Astrocyte (in vitro differentiated cells and primary cell): Measurements from ENCODE around the gene HEY2. TPM values are rescaled to one million over a fixed set of nuclear protein-coding genes. Genes with fewer than 3 reads are reported as not detected.

Source experiments
- DNase-seq: peaks from one replicate; pipeline ENCODE4 v3.0.0-alpha.2; 2010; ENCODE audit warnings: low read depth
- FAIRE-seq: peaks from 2 replicates; lab custom pipeline; 2011; peaks lifted over from hg19 to GRCh38; lab: Jason Lieb, UNC
- H2AFZ ChIP-seq: 2 replicates; pipeline ENCODE4 v1.6.0; 2012; ENCODE audit warnings: low read depth, low read length, inconsistent platforms
- H3K27ac ChIP-seq: 2 replicates; pipeline ENCODE4 v1.5.1; 2011; ENCODE audit warnings: low read depth, low read length, inconsistent platforms
- H3K27me3 ChIP-seq: 2 replicates; pipeline ENCODE4 v1.6.0; 2011; ENCODE audit warnings: low read length, inconsistent platforms; ENCODE audit not compliant: insufficient read depth
- H3K36me3 ChIP-seq: 2 replicates; pipeline ENCODE4 v1.5.1; 2011; ENCODE audit warnings: low read length, inconsistent platforms; ENCODE audit not compliant: insufficient read depth
- H3K4me1 ChIP-seq: 2 replicates; pipeline ENCODE4 v1.5.1; 2011; ENCODE audit warnings: low read length, inconsistent platforms; ENCODE audit not compliant: insufficient read depth
- H3K4me2 ChIP-seq: 2 replicates; pipeline ENCODE4 v1.6.0; 2012; ENCODE audit warnings: low read length, inconsistent platforms
- H3K4me3 ChIP-seq: 2 replicates; pipeline ENCODE4 v1.5.1; 2011; ENCODE audit warnings: low read depth, mild to moderate bottlenecking, low read length, inconsistent platforms; ENCODE audit not compliant: insufficient read depth
- H3K79me2 ChIP-seq: 2 replicates; pipeline ENCODE4 v1.6.0; 2012; ENCODE audit warnings: mild to moderate bottlenecking, low read length, inconsistent platforms; ENCODE audit not compliant: insufficient read depth
- H3K9ac ChIP-seq: 2 replicates; pipeline ENCODE4 v1.6.0; 2012; ENCODE audit warnings: mild to moderate bottlenecking, low read length, inconsistent platforms
- H3K9me3 ChIP-seq: 2 replicates; pipeline ENCODE4 v1.5.1; 2012; ENCODE audit warnings: low read depth, mild to moderate bottlenecking, low read length, inconsistent platforms; ENCODE audit not compliant: insufficient read depth
- H4K20me1 ChIP-seq: 2 replicates; pipeline ENCODE4 v1.6.0; 2012; ENCODE audit warnings: low read length, inconsistent platforms; ENCODE audit not compliant: insufficient read depth
- H3K27ac Mint-ChIP-seq: one replicate; pipeline ENCODE4 v1.8.0; 2021; ENCODE audit warnings: mild to moderate bottlenecking, mixed read lengths; ENCODE audit not compliant: unreplicated experiment
- H3K27me3 Mint-ChIP-seq: one replicate; pipeline ENCODE4 v1.8.0; 2021; ENCODE audit warnings: low read depth, mixed read lengths; ENCODE audit not compliant: unreplicated experiment
- H3K36me3 Mint-ChIP-seq: one replicate; pipeline ENCODE4 v1.8.0; 2021; ENCODE audit warnings: low read depth, mixed read lengths; ENCODE audit not compliant: unreplicated experiment
- H3K4me1 Mint-ChIP-seq: one replicate; pipeline ENCODE4 v1.8.0; 2021; ENCODE audit warnings: low read depth, mixed read lengths; ENCODE audit not compliant: unreplicated experiment
- H3K4me3 Mint-ChIP-seq: one replicate; pipeline ENCODE4 v1.8.0; 2021; ENCODE audit warnings: mild to moderate bottlenecking, moderate library complexity, mixed read lengths; ENCODE audit not compliant: unreplicated experiment
- H3K9me3 Mint-ChIP-seq: one replicate; pipeline ENCODE4 v1.8.0; 2021; ENCODE audit warnings: mild to moderate bottlenecking, mixed read lengths; ENCODE audit not compliant: unreplicated experiment
- EZH2 ChIP-seq: IDR thresholded peaks from 2 replicates; pipeline ENCODE4 v1.6.1; 2012; ENCODE audit warnings: mild to moderate bottlenecking, low read length, inconsistent platforms; ENCODE audit not compliant: insufficient read depth
- total RNA-seq: library from RNA; stranded (reverse); gene quantifications from 2 replicates; pipeline ENCODE4 v1.2.1, GENCODE V29; 2021
- TF ChIP-seq, protein P1 (sequence below): IDR thresholded peaks from 2 replicates; pipeline ENCODE4 v1.5.1; 2011; ENCODE audit warnings: low read depth, mild to moderate bottlenecking, inconsistent platforms, low read length, moderate library complexity; ENCODE audit not compliant: insufficient read depth

HEY2 gene
- total RNA-seq, 1 donor from 2014 or later: 1.0 TPM

- no peaks in the 10 kb centered on the region for H3K79me2 ChIP-seq
- peak overlapping the region; percentile 87 for H3K9ac ChIP-seq
- no peaks in the 10 kb centered on the region for H3K4me1 Mint-ChIP-seq
- no peaks in the 10 kb centered on the region for H3K36me3 Mint-ChIP-seq
- FAIRE-seq: no peak
- TF ChIP-seq EZH2: no peak
- TF ChIP-seq, protein P1, sequence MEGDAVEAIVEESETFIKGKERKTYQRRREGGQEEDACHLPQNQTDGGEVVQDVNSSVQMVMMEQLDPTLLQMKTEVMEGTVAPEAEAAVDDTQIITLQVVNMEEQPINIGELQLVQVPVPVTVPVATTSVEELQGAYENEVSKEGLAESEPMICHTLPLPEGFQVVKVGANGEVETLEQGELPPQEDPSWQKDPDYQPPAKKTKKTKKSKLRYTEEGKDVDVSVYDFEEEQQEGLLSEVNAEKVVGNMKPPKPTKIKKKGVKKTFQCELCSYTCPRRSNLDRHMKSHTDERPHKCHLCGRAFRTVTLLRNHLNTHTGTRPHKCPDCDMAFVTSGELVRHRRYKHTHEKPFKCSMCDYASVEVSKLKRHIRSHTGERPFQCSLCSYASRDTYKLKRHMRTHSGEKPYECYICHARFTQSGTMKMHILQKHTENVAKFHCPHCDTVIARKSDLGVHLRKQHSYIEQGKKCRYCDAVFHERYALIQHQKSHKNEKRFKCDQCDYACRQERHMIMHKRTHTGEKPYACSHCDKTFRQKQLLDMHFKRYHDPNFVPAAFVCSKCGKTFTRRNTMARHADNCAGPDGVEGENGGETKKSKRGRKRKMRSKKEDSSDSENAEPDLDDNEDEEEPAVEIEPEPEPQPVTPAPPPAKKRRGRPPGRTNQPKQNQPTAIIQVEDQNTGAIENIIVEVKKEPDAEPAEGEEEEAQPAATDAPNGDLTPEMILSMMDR: no peak
- H3K27ac Mint-ChIP-seq: no peak overlapping the region
- no peaks in the 10 kb centered on the region for H3K27me3 ChIP-seq
- no peaks in the 10 kb centered on the region for H3K9me3 Mint-ChIP-seq
- H3K4me3 Mint-ChIP-seq: no peak overlapping the region
- no peaks in the 10 kb centered on the region for H3K36me3 ChIP-seq
- DNase-seq: peak; percentile 63
- no peaks in the 10 kb centered on the region for H3K9me3 ChIP-seq
- H2AFZ ChIP-seq: peak overlapping the region; percentile 75
- no peaks in the 10 kb centered on the region for H4K20me1 ChIP-seq
- peak overlapping the region; percentile 88 for H3K4me3 ChIP-seq
- no peaks in the 10 kb centered on the region for H3K27me3 Mint-ChIP-seq
- H3K4me2 ChIP-seq: peak overlapping the region; percentile 82
- peak overlapping the region; percentile 73 for H3K27ac ChIP-seq
- no peaks in the 10 kb centered on the region for H3K4me1 ChIP-seq
These were observed 31.3 kb downstream of the HEY2 start for GRCh38 chr6:125780540-125781313.

DNA sequence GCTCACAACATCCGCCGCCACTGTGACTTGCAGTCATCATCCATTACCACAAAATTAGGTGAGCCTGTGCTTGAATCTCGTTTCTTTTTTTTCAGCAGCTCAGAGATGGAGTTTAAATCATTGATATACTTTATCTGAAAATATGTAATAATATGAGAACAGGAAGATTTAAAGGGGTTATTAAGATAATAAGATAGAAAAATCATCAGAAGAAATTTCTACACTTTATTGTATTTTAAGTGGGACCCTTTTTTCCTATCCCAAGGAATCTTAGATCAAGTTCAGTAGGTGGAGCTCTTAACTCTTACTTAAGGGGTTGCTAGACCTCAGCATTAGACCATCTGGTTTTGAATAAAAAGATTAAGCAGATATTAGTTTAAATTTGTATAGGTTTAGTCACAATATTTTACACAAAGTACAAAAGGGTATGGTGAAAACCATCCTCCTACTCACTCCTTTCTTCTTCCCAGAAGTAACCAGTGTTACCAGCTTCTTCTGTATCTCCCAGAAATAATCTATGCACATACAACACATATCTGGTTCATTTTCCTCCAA, 32.0 kb downstream of the HEY2 start:
- H3K4me3 ChIP-seq: peak overlapping the region; percentile 88
- peak overlapping the region; percentile 75 for H2AFZ ChIP-seq
- no peaks in the 10 kb centered on the region for H4K20me1 ChIP-seq
- Mint-ChIP-seq H3K27ac (no peak overlapping the region), H3K4me1 (no peaks in the 10 kb centered on the region), H3K27me3 (no peaks in the 10 kb centered on the region), H3K9me3 (no peaks in the 10 kb centered on the region), H3K4me3 (no peak overlapping the region), H3K36me3 (no peaks in the 10 kb centered on the region)
- no peaks in the 10 kb centered on the region for H3K4me1 ChIP-seq
- DNase-seq (peak; percentile 25), FAIRE-seq (no peak)
- H3K27ac ChIP-seq: peak overlapping the region; percentile 73
- H3K9ac ChIP-seq: peak overlapping the region; percentile 87
- no peaks in the 10 kb centered on the region for H3K9me3 ChIP-seq
- no peaks in the 10 kb centered on the region for H3K79me2 ChIP-seq
- H3K36me3 ChIP-seq: no peaks in the 10 kb centered on the region
- TF ChIP-seq, protein P1: peak; percentile 5
- no peak for TF ChIP-seq EZH2
- peak overlapping the region; percentile 82 for H3K4me2 ChIP-seq
- H3K27me3 ChIP-seq: no peaks in the 10 kb centered on the region

GRCh38 chr6:125784365-125784764, 34.9 kb downstream of the HEY2 start:
- Mint-ChIP-seq H3K9me3 (no peaks in the 10 kb centered on the region), H3K27ac (no peak overlapping the region)
- H3K4me2 ChIP-seq: no peak overlapping the region

More at GRCh38 chr6:125784365-125784764, 34.9 kb downstream of the HEY2 start:
- Histone ChIP-seq H2AFZ (no peak overlapping the region), H3K9ac (no peak overlapping the region), H3K27ac (no peak overlapping the region), H3K4me1 (no peaks in the 10 kb centered on the region), H3K27me3 (no peaks in the 10 kb centered on the region), H4K20me1 (no peaks in the 10 kb centered on the region), H3K4me3 (no peak overlapping the region), H3K79me2 (no peaks in the 10 kb centered on the region), H3K9me3 (no peaks in the 10 kb centered on the region), H3K36me3 (no peaks in the 10 kb centered on the region)
- DNase-seq (no peak), FAIRE-seq (no peak)
- TF ChIP-seq, protein P1: no peak
- no peak for TF ChIP-seq EZH2
- peaks cover under 1% of the 10 kb centered on the region for H3K4me1 Mint-ChIP-seq
- H3K4me3 Mint-ChIP-seq: no peak overlapping the region
- H3K36me3 Mint-ChIP-seq: peaks cover 2% of the 10 kb centered on the region
- no peaks in the 10 kb centered on the region for H3K27me3 Mint-ChIP-seq
